ENCODE data around the gene RUNX2. TPM values are rescaled to one million over a fixed set of nuclear protein-coding genes. Genes with fewer than 3 reads are reported as not detected.
A peak's percentile ranks its signal among the peaks of the same experiment; 100 is the strongest.

Gene RUNX2
- total and polyA plus RNA-seq, 12 donors = 0.20 to 3.0 (median 1.6) TPM

DNA sequence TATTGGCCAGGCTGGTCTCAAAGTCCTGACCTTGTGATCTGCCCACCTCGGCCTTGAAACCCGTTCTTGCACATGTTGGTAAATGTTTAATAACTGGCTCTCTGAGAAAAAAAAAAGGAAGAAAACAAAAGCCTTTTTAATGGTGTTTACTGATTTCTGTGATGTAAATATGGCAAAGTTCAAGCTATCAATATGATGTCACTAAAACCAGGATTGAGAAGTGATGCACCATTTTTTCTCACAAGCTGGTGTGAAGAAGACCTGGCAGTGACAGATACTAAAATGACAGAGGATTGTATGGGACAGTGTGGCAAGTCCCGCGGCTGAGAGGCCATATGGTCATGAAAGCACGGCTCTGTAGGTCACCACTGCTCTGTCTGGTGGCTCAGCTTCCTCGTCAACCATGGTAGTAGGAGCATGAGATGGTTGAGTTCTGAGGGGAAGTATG is 245.9 kb downstream of the RUNX2 start:
- no peak for DNase-seq
- no peak for ATAC-seq
- Histone ChIP-seq H3K27ac (no peak overlapping the region), H3K27me3 (no peaks in the 10 kb centered on the region), H3K36me3 (no peaks in the 10 kb centered on the region), H3K4me3 (no peak overlapping the region), H3K9me3 (no peaks in the 10 kb centered on the region), H3K4me1 (peaks cover 0 to 18% (median 0%) of the 10 kb centered on the region in 9 donors)
- WGBS, 2 donors = 85 to 86% methylated on average over 6 of the region's 6 CpGs
- TF ChIP-seq, protein P1, sequence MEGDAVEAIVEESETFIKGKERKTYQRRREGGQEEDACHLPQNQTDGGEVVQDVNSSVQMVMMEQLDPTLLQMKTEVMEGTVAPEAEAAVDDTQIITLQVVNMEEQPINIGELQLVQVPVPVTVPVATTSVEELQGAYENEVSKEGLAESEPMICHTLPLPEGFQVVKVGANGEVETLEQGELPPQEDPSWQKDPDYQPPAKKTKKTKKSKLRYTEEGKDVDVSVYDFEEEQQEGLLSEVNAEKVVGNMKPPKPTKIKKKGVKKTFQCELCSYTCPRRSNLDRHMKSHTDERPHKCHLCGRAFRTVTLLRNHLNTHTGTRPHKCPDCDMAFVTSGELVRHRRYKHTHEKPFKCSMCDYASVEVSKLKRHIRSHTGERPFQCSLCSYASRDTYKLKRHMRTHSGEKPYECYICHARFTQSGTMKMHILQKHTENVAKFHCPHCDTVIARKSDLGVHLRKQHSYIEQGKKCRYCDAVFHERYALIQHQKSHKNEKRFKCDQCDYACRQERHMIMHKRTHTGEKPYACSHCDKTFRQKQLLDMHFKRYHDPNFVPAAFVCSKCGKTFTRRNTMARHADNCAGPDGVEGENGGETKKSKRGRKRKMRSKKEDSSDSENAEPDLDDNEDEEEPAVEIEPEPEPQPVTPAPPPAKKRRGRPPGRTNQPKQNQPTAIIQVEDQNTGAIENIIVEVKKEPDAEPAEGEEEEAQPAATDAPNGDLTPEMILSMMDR (IDR thresholded peaks at IDR 0.05) = no peak
- intact Hi-C loops (cut with DNase I) = no loop called here

DNA sequence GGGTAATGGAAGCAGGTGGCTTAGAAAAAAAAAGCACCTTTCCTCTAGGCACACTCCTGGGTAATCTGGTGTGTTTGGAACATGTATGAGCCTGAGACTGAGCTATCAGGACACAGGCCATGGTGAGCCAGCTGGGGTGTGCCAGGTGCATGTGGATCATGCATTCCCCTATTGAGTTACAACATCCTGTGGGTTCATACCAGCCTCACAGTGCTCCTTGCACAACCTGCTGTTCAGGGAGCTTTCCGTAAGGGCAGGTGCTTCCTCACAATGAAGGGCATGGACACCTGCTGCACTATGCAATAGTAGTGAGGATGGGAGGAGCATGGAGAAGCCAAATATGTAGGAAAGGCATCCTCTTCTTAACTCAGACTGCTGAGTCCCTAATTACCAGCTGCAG is 246.8 kb downstream of the RUNX2 start:
- H3K36me3 ChIP-seq = no peaks in the 10 kb centered on the region
- peaks cover 0 to 18% (median 0%) of the 10 kb centered on the region in 9 donors for H3K4me1 ChIP-seq
- TF ChIP-seq, protein P1 (IDR thresholded peaks at IDR 0.05) = no peak
- no peaks in the 10 kb centered on the region for H3K27me3 ChIP-seq
- intact Hi-C loops (cut with DNase I) = no loop called here
- no peaks in the 10 kb centered on the region for H3K9me3 ChIP-seq
- 91 to 93% methylated on average over 1 of the region's 1 CpG for WGBS, 2 donors
- H3K4me3 ChIP-seq = no peak overlapping the region
- DNase-seq (no peak), ATAC-seq (no peak)
- no peak overlapping the region for H3K27ac ChIP-seq

DNA sequence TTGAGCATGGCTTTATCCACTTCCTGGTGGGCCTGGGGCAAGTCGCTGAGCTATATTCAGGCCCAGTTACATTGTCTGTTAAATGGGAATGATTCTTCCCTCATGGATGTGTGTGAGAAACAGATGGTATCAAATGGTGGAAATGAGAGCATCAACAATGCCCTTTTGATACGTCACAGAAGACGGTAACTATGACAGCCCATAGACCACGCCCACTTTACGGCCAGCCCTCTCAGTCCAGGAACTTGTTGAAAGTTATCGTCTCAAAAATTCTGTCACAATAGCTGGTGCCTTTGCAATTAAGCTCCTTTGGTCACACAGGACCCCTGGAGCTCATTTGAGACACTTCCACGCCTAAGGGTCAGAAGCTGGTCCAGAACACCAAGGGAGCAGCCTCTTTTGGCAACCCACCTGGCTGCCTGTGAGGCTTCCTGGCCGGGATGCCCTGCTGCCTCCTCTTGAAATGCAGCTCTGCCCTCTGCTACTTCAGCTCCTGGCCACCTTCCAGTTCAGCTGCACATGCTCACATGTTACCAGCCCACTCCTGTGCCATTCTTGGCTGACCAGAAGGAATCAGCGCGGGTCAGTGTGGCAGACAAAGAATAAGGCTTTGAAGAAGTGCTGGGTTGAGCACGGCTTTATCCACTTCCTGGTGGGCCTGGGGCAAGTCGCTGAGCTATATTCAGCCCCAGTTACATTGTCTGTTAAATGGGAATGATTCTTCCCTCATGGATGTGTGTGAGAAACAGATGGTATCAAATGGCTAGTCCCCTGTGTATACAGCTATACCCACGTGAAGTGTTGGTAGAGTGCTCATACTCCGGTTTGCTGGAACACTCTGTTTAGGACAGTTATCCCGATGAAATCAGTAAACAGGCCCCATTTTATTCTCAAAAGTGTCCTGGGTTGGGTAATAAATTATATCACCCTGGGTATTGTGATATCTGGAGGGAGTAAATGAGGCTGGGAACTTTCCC is 248.8 kb downstream of the RUNX2 start:
- H3K27ac ChIP-seq = peak overlapping the region in 2 of 10 donors; percentile 7 to 26
- TF ChIP-seq, protein P1 (IDR thresholded peaks at IDR 0.05) = no peak
- H3K4me1 ChIP-seq = peaks cover 0 to 18% (median 0%) of the 10 kb centered on the region in 9 donors
- no peak overlapping the region for H3K4me3 ChIP-seq
- WGBS, 2 donors = 67 to 70% methylated on average over 15 of the region's 15 CpGs
- no peaks in the 10 kb centered on the region for H3K27me3 ChIP-seq
- H3K9me3 ChIP-seq = peaks cover 0 to 17% (median 0%) of the 10 kb centered on the region in 11 donors
- DNase-seq = peak; percentile 62 to 75
- intact Hi-C loops (cut with DNase I) = no loop called here
- no peaks in the 10 kb centered on the region for H3K36me3 ChIP-seq
- peak in 7 of 8 donors; percentile 66 to 97 (median 91) for ATAC-seq

DNA sequence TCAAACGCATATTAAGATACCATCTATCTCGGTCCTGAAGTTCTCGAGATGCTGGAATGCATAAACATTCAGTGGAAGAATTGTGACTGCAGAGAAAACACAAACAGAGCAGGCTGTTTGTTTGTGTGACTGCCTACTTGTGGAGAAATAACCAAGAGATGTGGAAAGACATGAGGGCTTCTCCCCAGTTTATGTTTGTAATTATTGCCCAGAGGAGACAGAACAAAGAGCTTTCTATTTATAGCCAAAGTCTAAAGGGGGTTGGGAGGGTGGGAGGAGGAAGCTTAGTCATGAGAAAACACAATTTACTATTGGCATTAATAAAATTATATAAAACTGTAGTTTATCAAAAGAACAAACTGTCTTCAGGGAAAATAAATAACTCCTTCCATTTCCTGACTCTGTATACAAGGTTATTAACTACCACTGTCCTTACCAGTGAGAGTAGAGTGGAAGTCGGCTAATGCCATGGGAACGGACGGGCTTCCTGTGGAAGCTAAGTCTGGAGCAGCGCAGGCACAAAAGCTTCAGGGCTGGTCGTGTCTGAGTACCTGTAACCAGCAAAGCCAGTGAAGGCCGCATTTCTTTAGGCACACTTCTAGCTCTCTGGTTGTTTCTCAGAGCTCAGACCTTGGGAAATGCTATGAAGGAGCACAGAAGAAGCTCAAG is 249.8 kb downstream of the RUNX2 start:
- Histone ChIP-seq H3K27ac (peak overlapping the region in 2 of 10 donors; percentile 22 to 31), H3K36me3 (no peaks in the 10 kb centered on the region), H3K4me1 (peaks cover 0 to 18% (median 0%) of the 10 kb centered on the region in 9 donors), H3K4me3 (no peak overlapping the region), H3K9me3 (peaks cover 0 to 27% (median 0%) of the 10 kb centered on the region in 11 donors), H3K27me3 (no peaks in the 10 kb centered on the region)
- 48 to 59% methylated on average over 9 of the region's 9 CpGs for WGBS, 2 donors
- TF ChIP-seq, protein P1 (IDR thresholded peaks at IDR 0.05) = no peak
- DNase-seq (no peak), ATAC-seq (peak in 1 of 8 donors; percentile 45)
- intact Hi-C loops (cut with DNase I) = no loop called here
